Mesenteric fat pad (tissue), 1 donor: ENCODE data around the gene STYXL2. TPM values are rescaled to one million over a fixed set of nuclear protein-coding genes. Genes with fewer than 3 reads are reported as not detected.

Experiments used
- DNase-seq: peaks from one replicate; pipeline ENCODE4 v3.0.0-alpha.2; 2020; ENCODE audit warnings: low spot score
- long read RNA-seq: library from polyadenylated mRNA; unstranded; transcript quantifications from one replicate; pipeline ENCODE4 v2.0.0, GENCODE V29; 2020
- total RNA-seq: library from RNA; stranded (reverse); fragmentation: NEBNext Ultra II Directional; extraction: Animal tissue kit (Norgen Biotek cat#: 25700); gene quantifications from one replicate; pipeline ENCODE4 v1.2.1, GENCODE V29; 2021
- donor health status: DM: yes; HTN: yes; CAD: no.

Gene STYXL2
- 0.42 TPM for total RNA-seq
- long read RNA-seq, partial matches to known transcripts, result 0 of 1 reads
- long read RNA-seq, other reads (novel, unspliced or antisense), result 1 of 1 reads

- no peak for DNase-seq
Measured at GRCh38 chr1:167093846-167094516, at the start of gene STYXL2. Gene STYXL2 (plus strand): TSS chr1:167094075. CDS start chr1:167094850, 775 bp downstream.

GRCh38 chr1:167051907-167052306 lies 42.0 kb upstream of the STYXL2 start:
- DNase-seq, result no peak

GRCh38 chr1:167052389-167052788 lies 41.5 kb upstream of the STYXL2 start:
- DNase-seq, result no peak

GRCh38 chr1:167054531-167054930 lies 39.3 kb upstream of the STYXL2 start:
- no peak for DNase-seq

- DNase-seq, result no peak
Measured at GRCh38 chr1:167054946-167055630, 38.8 kb upstream of the STYXL2 start.

GRCh38 chr1:167056529-167057231 lies 37.2 kb upstream of the STYXL2 start:
- no peak for DNase-seq

GRCh38 chr1:167057241-167057688 lies 36.6 kb upstream of the STYXL2 start:
- DNase-seq, result no peak

- no peak for DNase-seq
Measured at GRCh38 chr1:167059045-167059808, 34.6 kb upstream of the STYXL2 start.

GRCh38 chr1:167059809-167060107 lies 34.1 kb upstream of the STYXL2 start:
- DNase-seq, result no peak

GRCh38 chr1:167060141-167061072 lies 33.5 kb upstream of the STYXL2 start:
- no peak for DNase-seq

GRCh38 chr1:167061073-167061464 lies 32.8 kb upstream of the STYXL2 start:
- DNase-seq, result no peak

GRCh38 chr1:167064621-167065020 lies 29.3 kb upstream of the STYXL2 start:
- DNase-seq, result no peak

- no peak for DNase-seq
Measured at GRCh38 chr1:167065471-167065870, 28.4 kb upstream of the STYXL2 start.

- peak; percentile 94 for DNase-seq
Measured at GRCh38 chr1:167066333-167067122, 27.3 kb upstream of the STYXL2 start.

- DNase-seq, result no peak
Measured at GRCh38 chr1:167067904-167068303, 26.0 kb upstream of the STYXL2 start.

- no peak for DNase-seq
Measured at GRCh38 chr1:167068761-167069160, 25.1 kb upstream of the STYXL2 start.

- no peak for DNase-seq
Measured at GRCh38 chr1:167071286-167071685, 22.6 kb upstream of the STYXL2 start.

GRCh38 chr1:167076136-167076710 lies 17.7 kb upstream of the STYXL2 start:
- no peak for DNase-seq
